HK-2 (cell line): Measurements from ENCODE around the gene LRRC14B.
"Not testable (repeated sequence)": the region's sequence is repeated elsewhere in the genome, so short reads cannot be mapped to it uniquely, and the experiment has no call there.

ENCODE experiments used
- DNase-seq: peaks from one replicate; pipeline ENCODE4 v3.0.0-alpha.2; 2018; ENCODE audit not compliant: unreplicated experiment

LRRC14B gene

GRCh38 chr5:237931-238330 is 46.6 kb downstream of the LRRC14B start:
- not testable (repeated sequence) for DNase-seq

GRCh38 chr5:240550-240949 is 49.3 kb downstream of the LRRC14B start:
- not testable (repeated sequence) for DNase-seq

DNA sequence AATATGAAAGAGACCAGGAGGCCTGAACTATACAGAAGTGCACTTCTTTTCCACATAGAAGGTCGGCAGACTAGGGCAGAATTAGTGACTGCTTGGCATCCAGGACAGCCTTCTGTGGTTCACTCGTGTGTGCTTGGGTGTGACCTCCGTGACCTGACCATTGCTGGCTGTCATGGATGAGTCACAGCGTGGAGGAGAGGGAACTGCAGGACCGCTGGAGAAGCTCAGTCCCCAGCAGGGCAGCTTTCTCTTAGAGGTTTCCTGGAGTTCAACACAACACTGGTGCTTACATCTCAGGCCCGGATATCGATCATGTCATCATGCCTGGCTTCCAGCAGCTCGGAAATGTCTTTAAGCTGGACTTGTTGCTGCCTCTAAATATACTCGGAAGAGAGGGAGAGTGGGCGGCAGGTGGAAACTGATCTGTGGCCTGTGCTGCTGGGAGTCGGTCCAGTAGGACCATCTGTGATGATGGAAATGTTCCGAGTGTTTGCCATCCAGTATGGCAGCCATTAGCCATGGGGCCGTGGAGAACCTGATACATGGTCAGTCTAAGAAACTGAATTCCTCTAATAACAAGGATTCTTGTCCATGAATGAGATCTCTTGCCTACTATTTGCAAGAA is 49.9 kb downstream of the LRRC14B start:
- DNase-seq = not testable (repeated sequence)

- not testable (repeated sequence) for DNase-seq
Measured at GRCh38 chr5:243683-244367, 52.5 kb downstream of the LRRC14B start.

GRCh38 chr5:245717-246116 is 54.4 kb downstream of the LRRC14B start:
- DNase-seq = not testable (repeated sequence)
